WERI-Rb-1 (cell line): ENCODE data around the gene TK1.
A peak's percentile ranks its signal among the peaks of the same experiment; 100 is the strongest.

ENCODE experiments used
- DNase-seq: peaks from one replicate; pipeline ENCODE4 v3.0.0-alpha.2; 2020
- H3K27ac ChIP-seq: fragments of 250-450 bp; sonication (Bioruptor Pico); 2 replicates; pipeline ENCODE4 v1.5.1; 2020; ENCODE audit warnings: mild to moderate bottlenecking, moderate library complexity
- H3K27me3 ChIP-seq: fragments of 250-450 bp; sonication (Bioruptor Pico); 2 replicates; pipeline ENCODE4 v1.5.1; 2021; ENCODE audit warnings: mild to moderate bottlenecking, low read depth, moderate library complexity; ENCODE audit not compliant: insufficient read depth, severe bottlenecking
- H3K36me3 ChIP-seq: fragments of 250-450 bp; sonication (Bioruptor Pico); 2 replicates; pipeline ENCODE4 v1.5.1; 2020; ENCODE audit warnings: mild to moderate bottlenecking, moderate library complexity
- H3K4me3 ChIP-seq: 2 replicates; pipeline ENCODE4 v1.5.1; 2011; ENCODE audit warnings: low read depth, mild to moderate bottlenecking, control low read depth, low read length
- H3K9me3 ChIP-seq: fragments of 250-450 bp; sonication (Bioruptor Pico); 2 replicates; pipeline ENCODE4 v1.5.1; 2021; ENCODE audit warnings: mild to moderate bottlenecking, moderate library complexity; ENCODE audit not compliant: severe bottlenecking
- CTCF ChIP-seq: IDR thresholded peaks from 2 replicates; pipeline ENCODE4 v1.5.1; 2011; ENCODE audit warnings: low read depth, mild to moderate bottlenecking, control low read depth, inconsistent platforms, low read length

Gene TK1

DNA sequence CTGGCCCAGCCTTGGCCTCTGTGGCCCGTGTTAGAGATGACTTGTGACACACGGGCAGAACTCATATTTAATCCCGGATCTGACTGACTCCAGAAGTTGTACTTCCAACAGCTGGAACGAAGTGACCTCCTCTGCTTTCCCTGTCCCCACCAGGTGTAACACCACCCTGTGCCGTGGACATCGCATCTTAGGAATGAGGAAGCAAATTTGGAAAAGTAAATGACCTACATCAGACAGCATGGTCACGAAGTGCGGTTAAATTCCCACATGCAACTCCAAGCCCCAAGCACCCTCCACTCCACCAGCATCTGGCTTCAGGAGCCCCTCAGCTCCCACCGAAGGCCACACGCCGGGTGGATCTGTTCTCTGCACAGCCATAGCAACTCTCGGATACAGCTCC lies 2.9 kb downstream of the TK1 start:
- Histone ChIP-seq H3K27ac (no peak overlapping the region), H3K36me3 (peaks cover 67% of the 10 kb centered on the region), H3K27me3 (no peaks in the 10 kb centered on the region), H3K4me3 (no peak overlapping the region), H3K9me3 (no peaks in the 10 kb centered on the region)
- DNase-seq = no peak
- TF ChIP-seq CTCF = no peak

DNA sequence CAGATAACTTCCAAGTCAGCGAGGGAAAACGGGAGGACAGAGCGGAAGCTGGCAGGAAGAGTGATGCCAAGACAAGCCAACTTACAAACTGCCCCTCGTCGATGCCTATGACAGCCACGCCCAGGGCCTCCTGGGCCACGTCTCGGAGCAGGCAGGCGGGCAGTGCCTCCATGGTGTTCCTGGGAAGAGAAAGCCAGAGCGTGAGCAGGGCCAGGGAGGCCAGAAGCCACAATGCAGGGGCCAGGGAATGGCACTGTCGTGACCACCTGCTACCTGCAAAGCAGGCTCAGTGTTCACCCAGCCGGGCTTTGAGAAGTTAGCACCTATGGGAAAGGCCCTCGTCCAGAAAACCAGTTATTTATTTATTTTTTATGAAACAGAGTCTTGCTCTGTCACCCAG lies 4.3 kb downstream of the TK1 start:
- Histone ChIP-seq H3K36me3 (peaks cover 81% of the 10 kb centered on the region), H3K4me3 (no peak overlapping the region), H3K27me3 (no peaks in the 10 kb centered on the region), H3K27ac (no peak overlapping the region), H3K9me3 (no peaks in the 10 kb centered on the region)
- no peak for TF ChIP-seq CTCF
- DNase-seq = no peak

- Histone ChIP-seq H3K27ac (no peak overlapping the region), H3K4me3 (no peak overlapping the region), H3K36me3 (peaks cover 96% of the 10 kb centered on the region), H3K27me3 (no peaks in the 10 kb centered on the region), H3K9me3 (no peaks in the 10 kb centered on the region)
- TF ChIP-seq CTCF = no peak
- DNase-seq = no peak
These were observed 6.3 kb downstream of the TK1 start for GRCh38 chr17:78180508-78180907.

DNA sequence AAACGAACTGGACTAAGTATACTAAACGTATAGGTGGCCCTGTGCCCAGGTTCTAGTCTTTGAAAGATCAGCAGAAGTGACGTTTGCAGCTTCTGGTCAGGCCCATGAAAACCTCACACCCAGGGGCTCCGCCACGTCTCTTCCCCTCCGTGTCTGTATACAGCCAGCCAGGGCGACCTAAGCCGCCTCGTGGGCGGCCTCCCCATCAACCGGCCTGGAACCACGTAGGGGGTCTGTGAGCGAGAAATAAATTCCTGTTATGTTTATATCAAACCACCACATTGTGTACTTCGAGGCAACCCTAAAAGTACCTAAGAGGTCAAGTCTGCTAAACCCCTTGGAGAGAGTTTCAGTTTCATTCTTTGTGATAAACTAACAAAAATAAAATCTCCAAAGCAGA lies 6.8 kb downstream of the TK1 start:
- Histone ChIP-seq H3K9me3 (no peaks in the 10 kb centered on the region), H3K27me3 (no peaks in the 10 kb centered on the region), H3K27ac (no peak overlapping the region), H3K4me3 (no peak overlapping the region), H3K36me3 (peaks cover 96% of the 10 kb centered on the region)
- TF ChIP-seq CTCF = no peak
- DNase-seq = no peak

DNA sequence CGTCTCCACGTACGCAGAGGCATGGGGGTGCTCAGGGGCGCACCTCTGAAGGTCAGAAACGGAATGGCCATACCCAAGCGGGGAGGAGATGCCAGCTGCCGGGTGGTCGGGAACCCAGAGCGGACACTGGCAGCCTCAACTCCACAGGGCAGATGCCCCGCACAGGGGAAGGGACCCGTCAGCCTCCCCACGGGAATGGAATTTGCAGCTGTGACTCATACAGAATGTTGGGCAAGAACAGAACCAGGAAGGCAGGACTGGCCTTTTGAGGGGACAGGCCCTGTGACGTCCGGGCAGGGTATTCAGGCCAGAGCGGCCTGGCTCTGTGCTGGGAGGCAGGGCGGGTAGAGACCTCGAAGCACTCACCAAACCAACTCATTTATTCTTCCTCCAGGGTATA lies 7.5 kb downstream of the TK1 start:
- no peak overlapping the region for H3K27ac ChIP-seq
- H3K36me3 ChIP-seq = peaks cover 96% of the 10 kb centered on the region
- no peaks in the 10 kb centered on the region for H3K27me3 ChIP-seq
- DNase-seq = no peak
- TF ChIP-seq CTCF = no peak
- no peaks in the 10 kb centered on the region for H3K9me3 ChIP-seq
- no peak overlapping the region for H3K4me3 ChIP-seq

DNA sequence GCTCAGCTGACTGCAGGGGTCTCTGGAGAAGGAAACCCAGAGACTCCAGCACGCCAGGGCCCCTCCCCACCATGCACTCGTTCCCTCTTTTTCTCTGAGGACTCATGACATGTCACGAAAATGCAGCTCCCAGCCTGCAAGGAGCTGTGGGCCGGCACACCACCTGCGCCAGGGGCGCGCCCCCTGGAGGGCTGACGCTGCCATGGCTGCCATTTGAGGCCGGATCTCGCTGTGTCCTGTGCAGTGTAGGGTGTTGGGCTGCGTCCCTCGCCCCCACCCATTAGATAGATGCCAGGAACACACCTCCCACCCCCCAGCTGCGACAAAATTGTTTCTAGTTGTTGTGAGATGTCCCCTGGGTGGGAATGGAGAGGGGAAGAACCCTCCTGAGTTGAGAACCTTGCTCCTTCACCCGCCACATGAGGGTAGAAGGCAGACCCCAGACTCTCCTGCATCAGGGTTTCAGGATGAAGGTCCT lies 10.3 kb downstream of the TK1 start:
- DNase-seq = peak; percentile 87
- peak overlapping the region; percentile 2; the same call in 1 of the 2 replicates for H3K27ac ChIP-seq
- TF ChIP-seq CTCF = peak; percentile 100
- H3K4me3 ChIP-seq = no peak overlapping the region
- peaks cover 96% of the 10 kb centered on the region for H3K36me3 ChIP-seq
- no peaks in the 10 kb centered on the region for H3K9me3 ChIP-seq
- H3K27me3 ChIP-seq = no peaks in the 10 kb centered on the region
